ENCODE measurements around the gene P2RY6.

P2RY6 gene

DNA sequence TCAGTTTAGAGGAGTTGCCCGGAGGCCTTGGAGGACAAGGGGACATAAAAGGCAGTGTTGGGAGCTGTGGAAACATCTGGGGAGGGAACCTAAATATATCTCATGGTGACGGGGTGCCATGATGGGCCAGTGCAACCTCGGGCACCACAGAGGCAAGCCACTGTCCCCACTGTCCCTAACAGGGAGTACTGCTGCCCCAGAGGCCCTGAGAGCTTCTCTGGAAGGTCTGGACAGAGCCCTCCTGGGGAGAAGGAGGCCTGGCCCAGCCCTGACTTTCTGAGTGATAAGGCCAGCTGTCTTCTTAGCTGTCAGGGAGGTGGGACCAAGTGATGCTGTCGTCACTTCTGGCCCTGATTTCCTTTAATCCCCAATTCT lies 5.5 kb upstream of the P2RY6 start:
- in situ Hi-C loops (cut with MboI; ENCODE audit: low pct_unique_long_range_greater_than_20kb, low sequenced_read_pairs, unreplicated experiment): no loop called here
- TF ChIP-seq, protein P1, sequence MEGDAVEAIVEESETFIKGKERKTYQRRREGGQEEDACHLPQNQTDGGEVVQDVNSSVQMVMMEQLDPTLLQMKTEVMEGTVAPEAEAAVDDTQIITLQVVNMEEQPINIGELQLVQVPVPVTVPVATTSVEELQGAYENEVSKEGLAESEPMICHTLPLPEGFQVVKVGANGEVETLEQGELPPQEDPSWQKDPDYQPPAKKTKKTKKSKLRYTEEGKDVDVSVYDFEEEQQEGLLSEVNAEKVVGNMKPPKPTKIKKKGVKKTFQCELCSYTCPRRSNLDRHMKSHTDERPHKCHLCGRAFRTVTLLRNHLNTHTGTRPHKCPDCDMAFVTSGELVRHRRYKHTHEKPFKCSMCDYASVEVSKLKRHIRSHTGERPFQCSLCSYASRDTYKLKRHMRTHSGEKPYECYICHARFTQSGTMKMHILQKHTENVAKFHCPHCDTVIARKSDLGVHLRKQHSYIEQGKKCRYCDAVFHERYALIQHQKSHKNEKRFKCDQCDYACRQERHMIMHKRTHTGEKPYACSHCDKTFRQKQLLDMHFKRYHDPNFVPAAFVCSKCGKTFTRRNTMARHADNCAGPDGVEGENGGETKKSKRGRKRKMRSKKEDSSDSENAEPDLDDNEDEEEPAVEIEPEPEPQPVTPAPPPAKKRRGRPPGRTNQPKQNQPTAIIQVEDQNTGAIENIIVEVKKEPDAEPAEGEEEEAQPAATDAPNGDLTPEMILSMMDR (IDR thresholded peaks at IDR 0.05; ENCODE audit: extremely low read depth, insufficient read depth, missing control alignments): no peak
- no peak for DNase-seq (ENCODE audit: low spot score)

DNA sequence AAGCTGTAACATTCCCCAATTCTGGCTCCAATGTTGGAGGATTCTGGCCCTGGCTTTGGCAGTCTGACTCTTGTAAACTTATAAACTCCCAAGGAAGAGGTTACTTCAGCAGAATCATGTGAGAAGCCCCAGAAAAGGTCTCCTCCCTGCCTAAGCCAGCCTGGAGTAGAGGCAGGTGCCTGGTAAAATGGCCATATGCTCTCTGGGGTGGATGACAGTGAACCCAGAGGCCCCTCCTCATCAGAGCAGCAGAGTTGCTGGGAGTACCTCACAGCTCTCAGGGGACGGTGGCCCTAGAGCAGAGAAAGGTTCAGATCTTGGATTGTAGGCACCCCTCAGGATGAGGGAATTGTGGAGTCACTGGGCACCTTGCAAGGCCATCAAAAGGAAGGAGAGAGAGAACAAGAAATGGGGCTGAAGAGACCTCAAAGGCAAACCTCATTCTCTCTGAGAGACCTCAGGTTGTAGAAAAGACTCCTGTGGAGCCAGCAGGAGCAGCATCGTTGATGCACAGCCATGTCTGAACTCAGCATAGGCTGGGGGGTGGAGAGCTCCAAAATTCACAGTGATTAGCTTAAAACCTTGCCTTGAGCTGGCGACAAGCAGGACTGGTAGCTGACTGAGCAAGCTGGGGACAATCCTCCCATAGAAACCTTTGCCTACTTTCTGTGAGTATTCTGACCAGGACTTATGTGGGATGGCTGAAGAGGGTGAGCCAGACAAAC lies 4.9 kb upstream of the P2RY6 start:
- in situ Hi-C loops (cut with MboI; ENCODE audit: low pct_unique_long_range_greater_than_20kb, low sequenced_read_pairs, unreplicated experiment): no loop called here
- no peak for DNase-seq (ENCODE audit: low spot score)
- TF ChIP-seq, protein P1 (IDR thresholded peaks at IDR 0.05; ENCODE audit: extremely low read depth, insufficient read depth, missing control alignments): no peak

DNA sequence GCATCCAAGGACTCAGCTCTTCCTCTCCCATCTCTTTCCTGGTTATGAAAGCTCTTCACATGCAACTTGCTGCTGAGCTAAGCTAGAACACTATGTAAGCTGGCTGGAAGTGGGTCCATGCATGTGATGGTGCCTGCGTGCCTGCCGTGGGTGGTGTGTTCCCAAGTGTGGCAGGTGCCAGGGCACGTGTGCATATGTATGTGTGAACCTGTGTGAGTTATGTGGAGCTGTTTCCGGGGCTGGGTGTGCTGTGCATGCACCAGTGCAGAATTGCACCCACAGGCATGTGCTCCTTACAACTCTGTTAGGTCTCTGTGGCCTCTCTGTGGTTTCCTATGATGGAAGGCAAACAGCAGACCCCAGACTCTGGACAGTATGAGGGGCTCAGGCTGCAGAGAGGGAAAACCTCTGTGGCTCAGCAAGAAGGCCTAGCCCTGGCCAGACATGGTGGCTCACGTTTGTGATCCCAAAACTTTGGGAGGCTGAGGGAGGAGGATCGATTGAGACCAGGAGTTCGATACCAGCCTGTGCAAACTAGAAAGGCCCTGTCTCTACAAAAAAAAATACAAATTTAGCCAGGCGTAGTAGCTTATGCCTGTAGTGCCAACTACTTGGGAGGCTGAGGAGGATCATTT lies 4.1 kb upstream of the P2RY6 start:
- TF ChIP-seq, protein P1 (IDR thresholded peaks at IDR 0.05; ENCODE audit: extremely low read depth, insufficient read depth, missing control alignments): no peak
- no peak for DNase-seq (ENCODE audit: low spot score)
- in situ Hi-C loops (cut with MboI; ENCODE audit: low pct_unique_long_range_greater_than_20kb, low sequenced_read_pairs, unreplicated experiment): no loop called here

DNA sequence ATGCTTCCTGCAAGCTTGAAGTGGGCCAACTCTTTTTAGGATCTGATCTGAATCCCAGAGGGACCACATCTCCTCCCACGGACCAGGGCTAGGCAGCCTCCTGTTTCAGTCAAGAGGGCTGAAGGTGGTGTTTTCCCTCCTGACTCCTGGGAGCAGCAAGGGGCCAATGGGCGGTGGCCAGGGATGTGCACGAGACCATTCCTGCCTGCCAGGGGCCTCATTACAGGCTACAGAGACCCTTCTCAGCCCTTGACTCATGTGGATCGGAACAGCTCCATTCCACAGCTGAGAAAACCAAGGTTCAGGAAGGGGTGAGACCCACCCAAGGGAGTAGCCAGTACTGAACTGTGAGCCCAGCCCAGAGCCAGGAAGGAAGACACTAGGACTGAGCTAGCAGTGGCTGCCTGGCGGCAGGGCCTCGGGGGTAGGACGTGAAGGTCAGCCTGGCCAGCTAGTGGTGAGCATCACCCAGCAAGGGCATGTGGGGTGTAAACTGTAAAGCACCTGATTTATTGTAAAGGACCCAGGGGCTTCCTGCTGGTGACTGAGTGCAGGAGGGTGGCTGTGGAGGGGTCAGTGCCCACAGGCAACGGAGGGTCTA lies 3.4 kb upstream of the P2RY6 start:
- TF ChIP-seq, protein P1 (IDR thresholded peaks at IDR 0.05; ENCODE audit: extremely low read depth, insufficient read depth, missing control alignments): no peak
- in situ Hi-C loops (cut with MboI; ENCODE audit: low pct_unique_long_range_greater_than_20kb, low sequenced_read_pairs, unreplicated experiment): no loop called here
- no peak for DNase-seq (ENCODE audit: low spot score)

DNA sequence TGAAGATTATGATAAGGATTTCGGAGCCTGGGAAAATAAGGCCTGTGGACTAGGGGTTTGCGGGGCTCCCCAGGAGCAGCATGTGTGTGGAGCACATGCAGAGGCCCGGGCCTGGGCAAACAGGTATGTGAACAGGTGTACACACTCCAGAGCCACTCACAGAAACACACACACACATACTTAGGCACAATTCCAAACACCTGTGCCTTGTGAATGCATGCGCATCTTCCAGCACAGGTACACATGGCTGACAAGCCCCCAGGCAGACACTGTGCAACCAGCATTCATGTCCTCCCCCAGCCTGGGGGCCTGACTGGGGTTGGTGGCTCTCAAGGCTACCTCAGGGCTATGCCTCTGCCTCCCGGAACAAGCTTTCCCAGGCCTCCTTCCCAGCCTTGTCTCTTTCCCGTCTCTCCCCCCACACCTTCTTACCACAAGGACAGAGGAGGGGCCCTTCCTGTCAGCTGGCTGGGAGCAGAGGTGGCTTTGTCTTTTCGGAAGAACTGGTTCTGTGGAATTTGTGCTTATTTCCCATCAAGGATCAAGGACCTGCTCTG lies 2.6 kb upstream of the P2RY6 start:
- in situ Hi-C loops (cut with MboI; ENCODE audit: low pct_unique_long_range_greater_than_20kb, low sequenced_read_pairs, unreplicated experiment): no loop called here
- TF ChIP-seq, protein P1 (IDR thresholded peaks at IDR 0.05; ENCODE audit: extremely low read depth, insufficient read depth, missing control alignments): no peak
- no peak for DNase-seq (ENCODE audit: low spot score)

- TF ChIP-seq, protein P1 (IDR thresholded peaks at IDR 0.05; ENCODE audit: extremely low read depth, insufficient read depth, missing control alignments): no peak
- in situ Hi-C loops (cut with MboI; ENCODE audit: low pct_unique_long_range_greater_than_20kb, low sequenced_read_pairs, unreplicated experiment): no loop called here
- no peak for DNase-seq (ENCODE audit: low spot score)
Observed at GRCh38 chr11:73270016-73270854, 1.9 kb upstream of the P2RY6 start.

All from GM13977 (cell line).